NCI-H2227 (cell line): ENCODE measurements around the gene OR2AT4.
A peak's percentile ranks its signal among the peaks of the same experiment; 100 is the strongest.
"Not testable (repeated sequence)": the region's sequence is repeated elsewhere in the genome, so short reads cannot be mapped to it uniquely, and the experiment has no call there.

Experiments used
- DNase-seq: peaks from one replicate; lab custom pipeline; 2025; ENCODE audit not compliant: unreplicated experiment; lab: John Stamatoyannopoulos, UW

Gene OR2AT4

GRCh38 chr11:75096456-75097172, at the start of gene OR2AT4:
Gene OR2AT4, minus strand, starts transcription at chr11:75096876.
- DNase-seq: no peak

GRCh38 chr11:75145972-75146519, 49.4 kb upstream of the OR2AT4 start:
- no peak for DNase-seq

- no peak for DNase-seq
Measured at GRCh38 chr11:75145196-75145971, 48.7 kb upstream of the OR2AT4 start.

- no peak for DNase-seq
Measured at GRCh38 chr11:75144716-75145014, 48.0 kb upstream of the OR2AT4 start.

GRCh38 chr11:75143420-75143731, 46.7 kb upstream of the OR2AT4 start:
- DNase-seq: no peak

- DNase-seq: peak; percentile 58
Measured at GRCh38 chr11:75142714-75143419, 46.2 kb upstream of the OR2AT4 start.

- DNase-seq: no peak
Measured at GRCh38 chr11:75141166-75141565, 44.5 kb upstream of the OR2AT4 start.

GRCh38 chr11:75140269-75141138, 43.8 kb upstream of the OR2AT4 start:
- peak; percentile 23 for DNase-seq

GRCh38 chr11:75135651-75136050, 39.0 kb upstream of the OR2AT4 start:
- no peak for DNase-seq

- no peak for DNase-seq
Measured at GRCh38 chr11:75135021-75135650, 38.5 kb upstream of the OR2AT4 start.

- no peak for DNase-seq
Measured at GRCh38 chr11:75133976-75134375, 37.3 kb upstream of the OR2AT4 start.

GRCh38 chr11:75132080-75132479, 35.4 kb upstream of the OR2AT4 start:
- DNase-seq: no peak

- no peak for DNase-seq
Measured at GRCh38 chr11:75126564-75126963, 29.9 kb upstream of the OR2AT4 start.

- DNase-seq: no peak
Measured at GRCh38 chr11:75118577-75118976, 21.9 kb upstream of the OR2AT4 start.

GRCh38 chr11:75114465-75114864, 17.8 kb upstream of the OR2AT4 start:
- no peak for DNase-seq

- no peak for DNase-seq
Measured at GRCh38 chr11:75113030-75113429, 16.4 kb upstream of the OR2AT4 start.

GRCh38 chr11:75112200-75112599, 15.5 kb upstream of the OR2AT4 start:
- no peak for DNase-seq

- no peak for DNase-seq
Measured at GRCh38 chr11:75107187-75107586, 10.5 kb upstream of the OR2AT4 start.

GRCh38 chr11:75105967-75106681, 9.4 kb upstream of the OR2AT4 start:
- DNase-seq: not testable (repeated sequence)

- DNase-seq: peak; percentile 41
Measured at GRCh38 chr11:75105462-75105925, 8.8 kb upstream of the OR2AT4 start.
